ENCODE results near the gene FRAS1. TPM values are rescaled to one million over a fixed set of nuclear protein-coding genes. Genes with fewer than 3 reads are reported as not detected.
"Not testable (repeated sequence)": the region's sequence is repeated elsewhere in the genome, so short reads cannot be mapped to it uniquely, and the experiment has no call there.

Gene FRAS1
- total and polyA plus RNA-seq, 4 donors, result 0.08 to 1.4 (median 0.87) TPM; not detected in 1

- intact Hi-C loops (cut with DNase I), result no loop called here
- DNase-seq (no peak), ATAC-seq (ENCODE audit: low FRiP score) (no peak)
- Histone ChIP-seq H3K27ac (ENCODE audit: low read depth in 1 of 2, low read length in 2 of 2) (no peak overlapping the region), H3K4me1 (ENCODE audit: control insufficient read depth in 1 of 2, insufficient read depth in 2 of 2, low read length in 2 of 2) (no peaks in the 10 kb centered on the region), H3K36me3 (ENCODE audit: control insufficient read depth in 1 of 2, insufficient read depth in 2 of 2, low read length in 1 of 2) (no peaks in the 10 kb centered on the region), H3K27me3 (ENCODE audit: control insufficient read depth in 1 of 2, insufficient read depth in 2 of 2, low read length in 1 of 2) (no peaks in the 10 kb centered on the region), H3K9me3 (ENCODE audit: control insufficient read depth, low read length) (no peaks in the 10 kb centered on the region), H3K4me3 (ENCODE audit: low read length in 2 of 2) (no peak overlapping the region)
- WGBS, 2 donors, result 87% methylated on average over 4 of the region's 4 CpGs
Measured at GRCh38 chr4:78237360-78237759, 180.2 kb downstream of the FRAS1 start.

- Histone ChIP-seq H3K36me3 (ENCODE audit: control insufficient read depth in 1 of 2, insufficient read depth in 2 of 2, low read length in 1 of 2) (no peaks in the 10 kb centered on the region), H3K9me3 (ENCODE audit: control insufficient read depth, low read length) (no peaks in the 10 kb centered on the region), H3K4me3 (ENCODE audit: low read length in 2 of 2) (no peak overlapping the region), H3K27ac (ENCODE audit: low read depth in 1 of 2, low read length in 2 of 2) (no peak overlapping the region), H3K4me1 (ENCODE audit: control insufficient read depth in 1 of 2, insufficient read depth in 2 of 2, low read length in 2 of 2) (no peaks in the 10 kb centered on the region), H3K27me3 (ENCODE audit: control insufficient read depth in 1 of 2, insufficient read depth in 2 of 2, low read length in 1 of 2) (no peaks in the 10 kb centered on the region)
- ATAC-seq (ENCODE audit: low FRiP score), result no peak
- no peak for DNase-seq
- intact Hi-C loops (cut with DNase I), result no loop called here
Measured at GRCh38 chr4:78242071-78242470, 184.9 kb downstream of the FRAS1 start.

- no peaks in the 10 kb centered on the region for H3K27me3 ChIP-seq (ENCODE audit: control insufficient read depth in 1 of 2, insufficient read depth in 2 of 2, low read length in 1 of 2)
- WGBS, 2 donors, result 55% methylated on average over 3 of the region's 3 CpGs
- DNase-seq, result no peak
- H3K27ac ChIP-seq (ENCODE audit: low read depth in 1 of 2, low read length in 2 of 2), result no peak overlapping the region
- H3K9me3 ChIP-seq (ENCODE audit: control insufficient read depth, low read length), result no peaks in the 10 kb centered on the region
- no peak for ATAC-seq (ENCODE audit: low FRiP score)
- intact Hi-C loops (cut with DNase I), result no loop called here
- no peaks in the 10 kb centered on the region for H3K4me1 ChIP-seq (ENCODE audit: control insufficient read depth in 1 of 2, insufficient read depth in 2 of 2, low read length in 2 of 2)
- H3K4me3 ChIP-seq (ENCODE audit: low read length in 2 of 2), result no peak overlapping the region
- no peaks in the 10 kb centered on the region for H3K36me3 ChIP-seq (ENCODE audit: control insufficient read depth in 1 of 2, insufficient read depth in 2 of 2, low read length in 1 of 2)
Measured at GRCh38 chr4:78244705-78245485, 187.8 kb downstream of the FRAS1 start.

GRCh38 chr4:78247536-78248285 is 190.6 kb downstream of the FRAS1 start:
- Histone ChIP-seq H3K4me1 (ENCODE audit: control insufficient read depth in 1 of 2, insufficient read depth in 2 of 2, low read length in 2 of 2) (no peaks in the 10 kb centered on the region), H3K36me3 (ENCODE audit: control insufficient read depth in 1 of 2, insufficient read depth in 2 of 2, low read length in 1 of 2) (no peaks in the 10 kb centered on the region), H3K27ac (ENCODE audit: low read depth in 1 of 2, low read length in 2 of 2) (no peak overlapping the region), H3K4me3 (ENCODE audit: low read length in 2 of 2) (no peak overlapping the region), H3K9me3 (ENCODE audit: control insufficient read depth, low read length) (no peaks in the 10 kb centered on the region), H3K27me3 (ENCODE audit: control insufficient read depth in 1 of 2, insufficient read depth in 2 of 2, low read length in 1 of 2) (no peaks in the 10 kb centered on the region)
- intact Hi-C loops (cut with DNase I), result no loop called here
- WGBS, 2 donors, result 83 to 84% methylated on average over 8 of the region's 8 CpGs
- DNase-seq (no peak), ATAC-seq (ENCODE audit: low FRiP score) (no peak)

GRCh38 chr4:78250500-78250899 is 193.4 kb downstream of the FRAS1 start:
- WGBS, 2 donors, result 88 to 90% methylated on average over 2 of the region's 2 CpGs
- Histone ChIP-seq H3K9me3 (ENCODE audit: control insufficient read depth, low read length) (no peaks in the 10 kb centered on the region), H3K27me3 (ENCODE audit: control insufficient read depth in 1 of 2, insufficient read depth in 2 of 2, low read length in 1 of 2) (no peaks in the 10 kb centered on the region), H3K36me3 (ENCODE audit: control insufficient read depth in 1 of 2, insufficient read depth in 2 of 2, low read length in 1 of 2) (no peaks in the 10 kb centered on the region), H3K4me1 (ENCODE audit: control insufficient read depth in 1 of 2, insufficient read depth in 2 of 2, low read length in 2 of 2) (no peaks in the 10 kb centered on the region), H3K27ac (ENCODE audit: low read depth in 1 of 2, low read length in 2 of 2) (no peak overlapping the region), H3K4me3 (ENCODE audit: low read length in 2 of 2) (no peak overlapping the region)
- DNase-seq, result no peak
- intact Hi-C loops (cut with DNase I), result no loop called here
- ATAC-seq (ENCODE audit: low FRiP score), result no peak

- intact Hi-C loops (cut with DNase I); H3K27ac ChIP-seq (ENCODE audit: low read depth in 1 of 2, low read length in 2 of 2); H3K36me3 ChIP-seq (ENCODE audit: control insufficient read depth in 1 of 2, insufficient read depth in 2 of 2, low read length in 1 of 2); H3K4me3 ChIP-seq (ENCODE audit: low read length in 2 of 2); H3K9me3 ChIP-seq (ENCODE audit: control insufficient read depth, low read length); H3K27me3 ChIP-seq (ENCODE audit: control insufficient read depth in 1 of 2, insufficient read depth in 2 of 2, low read length in 1 of 2); ATAC-seq (ENCODE audit: low FRiP score); H3K4me1 ChIP-seq (ENCODE audit: control insufficient read depth in 1 of 2, insufficient read depth in 2 of 2, low read length in 2 of 2); DNase-seq: not testable (repeated sequence)
- WGBS, 2 donors, result 84 to 90% methylated on average over 8 of the region's 8 CpGs
Measured at GRCh38 chr4:78252773-78253172, 195.7 kb downstream of the FRAS1 start.

GRCh38 chr4:78254893-78255292 is 197.8 kb downstream of the FRAS1 start:
- H3K4me1 ChIP-seq (ENCODE audit: control insufficient read depth in 1 of 2, insufficient read depth in 2 of 2, low read length in 2 of 2), result peaks cover 0 to 1% of the 10 kb centered on the region in 2 donors
- ATAC-seq (ENCODE audit: low FRiP score) (no peak), DNase-seq (no peak)
- 66 to 68% methylated on average over 4 of the region's 4 CpGs for WGBS, 2 donors
- H3K9me3 ChIP-seq (ENCODE audit: control insufficient read depth, low read length), result no peaks in the 10 kb centered on the region
- H3K36me3 ChIP-seq (ENCODE audit: control insufficient read depth in 1 of 2, insufficient read depth in 2 of 2, low read length in 1 of 2), result no peaks in the 10 kb centered on the region
- intact Hi-C loops (cut with DNase I), result no loop called here
- H3K27ac ChIP-seq (ENCODE audit: low read depth in 1 of 2, low read length in 2 of 2), result no peak overlapping the region
- no peaks in the 10 kb centered on the region for H3K27me3 ChIP-seq (ENCODE audit: control insufficient read depth in 1 of 2, insufficient read depth in 2 of 2, low read length in 1 of 2)
- no peak overlapping the region for H3K4me3 ChIP-seq (ENCODE audit: low read length in 2 of 2)

- no peak overlapping the region for H3K27ac ChIP-seq (ENCODE audit: low read depth in 1 of 2, low read length in 2 of 2)
- no peak for DNase-seq
- no peaks in the 10 kb centered on the region for H3K36me3 ChIP-seq (ENCODE audit: control insufficient read depth in 1 of 2, insufficient read depth in 2 of 2, low read length in 1 of 2)
- no peak overlapping the region for H3K4me3 ChIP-seq (ENCODE audit: low read length in 2 of 2)
- H3K4me1 ChIP-seq (ENCODE audit: control insufficient read depth in 1 of 2, insufficient read depth in 2 of 2, low read length in 2 of 2), result no peaks in the 10 kb centered on the region
- H3K9me3 ChIP-seq (ENCODE audit: control insufficient read depth, low read length), result no peaks in the 10 kb centered on the region
- no peaks in the 10 kb centered on the region for H3K27me3 ChIP-seq (ENCODE audit: control insufficient read depth in 1 of 2, insufficient read depth in 2 of 2, low read length in 1 of 2)
- intact Hi-C loops (cut with DNase I), result no loop called here
- WGBS, 2 donors, result 59% methylated on average over 5 of the region's 5 CpGs
- ATAC-seq (ENCODE audit: low FRiP score), result no peak
Measured at GRCh38 chr4:78265006-78265405, 207.9 kb downstream of the FRAS1 start.

- no peaks in the 10 kb centered on the region for H3K36me3 ChIP-seq (ENCODE audit: control insufficient read depth in 1 of 2, insufficient read depth in 2 of 2, low read length in 1 of 2)
- ATAC-seq (ENCODE audit: low FRiP score), result no peak
- intact Hi-C loops (cut with DNase I), result no loop called here
- no peaks in the 10 kb centered on the region for H3K4me1 ChIP-seq (ENCODE audit: control insufficient read depth in 1 of 2, insufficient read depth in 2 of 2, low read length in 2 of 2)
- WGBS, 2 donors, result 95 to 96% methylated on average over 7 of the region's 7 CpGs
- H3K27me3 ChIP-seq (ENCODE audit: control insufficient read depth in 1 of 2, insufficient read depth in 2 of 2, low read length in 1 of 2), result no peaks in the 10 kb centered on the region
- H3K4me3 ChIP-seq (ENCODE audit: low read length in 2 of 2), result no peak overlapping the region
- DNase-seq, result no peak
- H3K27ac ChIP-seq (ENCODE audit: low read depth in 1 of 2, low read length in 2 of 2), result no peak overlapping the region
- H3K9me3 ChIP-seq (ENCODE audit: control insufficient read depth, low read length), result no peaks in the 10 kb centered on the region
Measured at GRCh38 chr4:78267790-78268189, 210.7 kb downstream of the FRAS1 start.

All from aorta (tissue), 5 donors.